ENCODE measurements around the gene SERPINA12. TPM values are rescaled to one million over a fixed set of nuclear protein-coding genes. Genes with fewer than 3 reads are reported as not detected.

The SERPINA12 gene
- total and polyA plus RNA-seq, 9 donors = not detected

DNA sequence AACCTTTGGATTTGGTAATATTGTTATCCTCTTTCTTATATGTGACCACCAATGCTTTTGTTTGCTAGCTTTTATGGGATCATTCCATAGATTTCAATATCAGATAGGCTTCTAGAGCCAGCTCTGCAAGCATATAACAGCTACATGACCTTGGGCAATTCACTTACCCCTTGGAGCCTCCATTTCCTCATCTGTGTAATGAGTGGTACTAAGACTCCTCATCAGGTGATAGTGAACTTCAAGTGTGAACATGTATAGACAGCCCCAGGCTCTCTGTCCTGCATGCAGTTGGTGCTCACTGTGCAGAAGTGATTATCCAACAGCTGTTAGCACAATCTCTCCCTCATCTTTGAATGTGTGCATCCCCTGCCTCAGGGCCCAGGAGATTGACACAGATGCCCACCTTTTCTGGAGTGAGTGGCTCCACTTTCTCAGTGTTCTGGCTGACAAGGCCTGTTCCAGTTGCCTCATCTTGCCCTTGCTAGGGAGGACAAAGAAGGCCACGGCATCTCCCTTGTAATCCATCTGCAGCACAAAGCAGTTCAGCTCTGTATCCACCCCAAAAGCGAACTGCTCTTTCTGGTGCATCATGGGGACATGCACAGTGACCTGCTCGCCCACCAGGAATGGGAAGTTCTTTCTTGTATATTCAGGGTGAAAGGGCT, 42.4 kb downstream of the SERPINA12 start:
- Histone ChIP-seq H3K27ac (no peak overlapping the region), H3K9me3 (no peaks in the 10 kb centered on the region), H3K36me3 (no peaks in the 10 kb centered on the region), H3K27me3 (no peaks in the 10 kb centered on the region), H3K4me1 (ENCODE audit: insufficient read depth) (no peaks in the 10 kb centered on the region), H3K4me3 (no peak overlapping the region)
- 64 to 73% (median 67%) methylated on average over 3 of the region's 3 CpGs for WGBS, 3 donors
- TF ChIP-seq POLR2A (IDR thresholded peaks at IDR 0.05) (no peak), EP300 (IDR thresholded peaks at IDR 0.05) (no peak), CTCF (IDR thresholded peaks at IDR 0.05) (no peak)
- intact Hi-C loops (cut with DNase I) = no loop called here
- DNase-seq = no peak

DNA sequence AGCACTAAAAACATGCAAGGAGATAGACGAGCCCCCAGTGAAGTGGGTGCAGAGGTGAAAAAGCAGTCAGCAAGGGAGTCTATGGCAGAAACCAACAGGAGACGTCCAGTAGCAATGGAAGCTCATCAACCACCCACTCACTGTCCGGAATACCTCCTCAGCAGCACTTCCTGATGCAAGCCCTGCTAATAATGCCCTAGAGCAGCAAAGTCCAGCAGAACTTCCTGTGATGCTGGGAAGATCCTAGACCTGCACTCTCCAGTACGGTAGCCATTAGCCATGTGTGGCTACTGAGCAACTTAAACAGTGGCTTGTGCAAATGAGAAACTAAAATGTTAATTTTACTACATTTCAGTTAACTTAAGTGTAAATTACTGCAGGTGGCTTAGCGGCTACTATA, 44.2 kb downstream of the SERPINA12 start:
- TF ChIP-seq POLR2A (IDR thresholded peaks at IDR 0.05) (no peak), EP300 (IDR thresholded peaks at IDR 0.05) (no peak), CTCF (IDR thresholded peaks at IDR 0.05) (no peak)
- DNase-seq = no peak
- no peaks in the 10 kb centered on the region for H3K4me1 ChIP-seq (ENCODE audit: insufficient read depth)
- no peaks in the 10 kb centered on the region for H3K27me3 ChIP-seq
- intact Hi-C loops (cut with DNase I) = no loop called here
- H3K9me3 ChIP-seq = no peaks in the 10 kb centered on the region
- no peaks in the 10 kb centered on the region for H3K36me3 ChIP-seq
- WGBS, 3 donors = 83 to 86% (median 84%) methylated on average over 5 of the region's 5 CpGs
- no peak overlapping the region for H3K27ac ChIP-seq
- H3K4me3 ChIP-seq = no peak overlapping the region

DNA sequence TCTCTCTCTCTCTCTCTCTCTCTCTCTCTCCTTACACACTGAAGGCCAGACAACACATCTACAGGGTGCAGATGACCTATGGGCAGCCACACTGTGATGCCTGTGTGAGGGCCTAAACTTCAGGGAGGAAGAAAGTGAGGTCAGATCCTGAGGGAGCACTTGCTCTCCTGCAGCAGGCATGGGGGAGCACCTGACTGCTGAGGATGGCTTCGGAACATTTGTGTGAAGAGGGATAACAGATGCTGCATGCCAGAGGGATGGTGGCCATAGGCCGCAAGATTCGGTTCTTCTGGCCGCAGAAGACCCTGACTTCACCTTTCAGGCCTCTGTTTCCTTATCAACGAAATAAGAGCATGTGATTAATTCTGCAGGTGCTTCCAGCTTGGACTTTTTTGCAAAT, 45.0 kb downstream of the SERPINA12 start:
- no peaks in the 10 kb centered on the region for H3K9me3 ChIP-seq
- no peaks in the 10 kb centered on the region for H3K4me1 ChIP-seq (ENCODE audit: insufficient read depth)
- H3K27ac ChIP-seq = no peak overlapping the region
- no peaks in the 10 kb centered on the region for H3K27me3 ChIP-seq
- H3K4me3 ChIP-seq = no peak overlapping the region
- H3K36me3 ChIP-seq = no peaks in the 10 kb centered on the region
- DNase-seq = no peak
- intact Hi-C loops (cut with DNase I) = no loop called here
- 82 to 90% (median 90%) methylated on average over 5 of the region's 5 CpGs for WGBS, 3 donors
- no peak for TF ChIP-seq EP300 (IDR thresholded peaks at IDR 0.05)
- no peak for TF ChIP-seq POLR2A (IDR thresholded peaks at IDR 0.05)
- TF ChIP-seq CTCF (IDR thresholded peaks at IDR 0.05) = no peak

GRCh38 chr14:94462763-94463572, 46.3 kb downstream of the SERPINA12 start:
- TF ChIP-seq EP300 (IDR thresholded peaks at IDR 0.05) (no peak), CTCF (IDR thresholded peaks at IDR 0.05) (no peak), POLR2A (IDR thresholded peaks at IDR 0.05) (no peak)
- intact Hi-C loops (cut with DNase I) = no loop called here

More at GRCh38 chr14:94462763-94463572, 46.3 kb downstream of the SERPINA12 start:
- Histone ChIP-seq H3K27ac (no peak overlapping the region), H3K4me1 (ENCODE audit: insufficient read depth) (no peaks in the 10 kb centered on the region), H3K27me3 (no peaks in the 10 kb centered on the region), H3K9me3 (no peaks in the 10 kb centered on the region), H3K36me3 (no peaks in the 10 kb centered on the region), H3K4me3 (no peak overlapping the region)
- 83 to 89% (median 88%) methylated on average over 7 of the region's 7 CpGs for WGBS, 3 donors
- DNase-seq = no peak

All from ovary (tissue), 9 donors.